GM18909 (cell line): ENCODE results near the gene AGBL5.
"Not testable (repeated sequence)": the region's sequence is repeated elsewhere in the genome, so short reads cannot be mapped to it uniquely, and the experiment has no call there.

ENCODE experiments used
- ATAC-seq: cut with Tn5 transposase; IDR thresholded peaks from one replicate; pipeline ENCODE4 v1.9.1; 2021; ENCODE audit warnings: mild to moderate bottlenecking; ENCODE audit not compliant: unreplicated experiment, poor library complexity

The AGBL5 gene

GRCh38 chr2:27089111-27089954, 37.9 kb downstream of the AGBL5 start:
- no peak for ATAC-seq

GRCh38 chr2:27091746-27092695, 40.6 kb downstream of the AGBL5 start:
- no peak for ATAC-seq

- ATAC-seq, result no peak
Measured at GRCh38 chr2:27092696-27093429, 41.4 kb downstream of the AGBL5 start.

GRCh38 chr2:27093430-27094352, 42.2 kb downstream of the AGBL5 start:
- no peak for ATAC-seq

GRCh38 chr2:27094353-27094984, 43.0 kb downstream of the AGBL5 start:
- no peak for ATAC-seq

GRCh38 chr2:27095427-27095744, 43.9 kb downstream of the AGBL5 start:
- no peak for ATAC-seq

GRCh38 chr2:27095745-27096651, 44.5 kb downstream of the AGBL5 start:
- peak; percentile 53 for ATAC-seq

GRCh38 chr2:27096748-27097297, 45.4 kb downstream of the AGBL5 start:
- ATAC-seq, result no peak

- ATAC-seq, result no peak
Measured at GRCh38 chr2:27097341-27097740, 45.9 kb downstream of the AGBL5 start.

- no peak for ATAC-seq
Measured at GRCh38 chr2:27099334-27099955, 48.0 kb downstream of the AGBL5 start.

- no peak for ATAC-seq
Measured at GRCh38 chr2:27100036-27100435, 48.6 kb downstream of the AGBL5 start.

- ATAC-seq, result no peak
Measured at GRCh38 chr2:27102329-27102728, 50.9 kb downstream of the AGBL5 start.

GRCh38 chr2:27105981-27106380, 54.5 kb downstream of the AGBL5 start:
- no peak for ATAC-seq

GRCh38 chr2:27108221-27108620, 56.8 kb downstream of the AGBL5 start:
- ATAC-seq, result no peak

- no peak for ATAC-seq
Measured at GRCh38 chr2:27109083-27109482, 57.6 kb downstream of the AGBL5 start.

- not testable (repeated sequence) for ATAC-seq
Measured at GRCh38 chr2:27110603-27111352, 59.3 kb downstream of the AGBL5 start.
